SK-N-MC (cell line): ENCODE data around the gene SLC52A1.
"Not testable (repeated sequence)": the region's sequence is repeated elsewhere in the genome, so short reads cannot be mapped to it uniquely, and the experiment has no call there.

Experiments
- DNase-seq: peaks from one replicate; pipeline ENCODE4 v3.0.0-alpha.2; 2011; ENCODE audit warnings: low read depth, low spot score
- H3K27ac ChIP-seq: fragments of 200-600 bp; sonication (generic); 2 replicates; pipeline ENCODE4 v1.5.1; 2016; ENCODE audit warnings: mixed run types
- H3K36me3 ChIP-seq: fragments of 200-600 bp; sonication (generic); 2 replicates; pipeline ENCODE4 v1.6.1; 2017; ENCODE audit warnings: antibody characterized with exemption, low read length, mixed read lengths; ENCODE audit not compliant: insufficient read depth
- H3K4me3 ChIP-seq: fragments of 200-600 bp; sonication (generic); 2 replicates; pipeline ENCODE4 v1.5.1; 2016
- H3K9ac ChIP-seq: fragments of 200-600 bp; sonication (generic); 2 replicates; pipeline ENCODE4 v1.8.0; 2017; ENCODE audit warnings: mixed run types, mixed read lengths; ENCODE audit not compliant: insufficient read length
- H3K9me3 ChIP-seq: fragments of 200-600 bp; sonication (generic); 2 replicates; pipeline ENCODE4 v1.6.1; 2017; ENCODE audit warnings: low read depth, mild to moderate bottlenecking, antibody characterized with exemption, low read length, moderate library complexity, mixed read lengths
- EZH2 ChIP-seq: fragments of 200-600 bp; sonication (generic); IDR thresholded peaks from one replicate; pipeline ENCODE4 v1.6.1; 2017; ENCODE audit warnings: antibody characterized with exemption
- FOXP2 ChIP-seq: optimal IDR thresholded peaks from 2 replicates; pipeline ENCODE3; 2011; ENCODE audit warnings: mild to moderate bottlenecking, moderate library complexity; ENCODE audit not compliant: insufficient read depth; ENCODE audit errors: extremely low read length, control extremely low read depth
- POLR2AphosphoS5 ChIP-seq: IDR thresholded peaks from 2 replicates; pipeline ENCODE4 v1.6.1; 2012; ENCODE audit warnings: mild to moderate bottlenecking, low read depth, low read length, borderline replicate concordance

The SLC52A1 gene

DNA sequence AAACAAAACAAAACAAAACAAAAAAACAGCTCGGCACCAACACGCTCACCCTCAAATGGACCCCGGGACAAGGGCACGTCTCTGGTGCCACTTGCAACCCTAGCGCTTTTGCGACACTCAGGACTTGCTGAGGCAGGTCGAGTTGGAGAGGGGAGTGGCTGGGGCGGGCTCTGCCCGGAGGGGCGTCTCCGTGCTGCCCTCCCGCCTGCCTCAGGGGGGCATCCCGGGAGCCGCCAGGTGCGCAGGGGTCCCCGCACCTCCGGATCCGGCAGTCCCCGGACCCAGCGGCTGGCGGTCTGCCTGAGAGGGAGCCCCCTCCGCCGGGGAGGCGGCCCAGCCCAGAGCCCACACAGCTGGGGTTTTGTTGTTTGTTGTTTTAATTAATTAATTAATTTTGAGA is at the start of gene SLC52A1:
SLC52A1 (minus strand) TSS at position 112 of the 400 bp plus-strand sequence. CDS start 820 bp downstream, outside the sequence.
- Histone ChIP-seq H3K9me3 (no peaks in the 10 kb centered on the region), H3K36me3 (no peaks in the 10 kb centered on the region), H3K4me3 (no peak within 1 kb of the TSS), H3K9ac (no peak within 1 kb of the TSS), H3K27ac (no peak within 1 kb of the TSS)
- TF ChIP-seq EZH2: no peak
- no peak for TF ChIP-seq POLR2AphosphoS5
- TF ChIP-seq FOXP2: no peak
- DNase-seq: no peak

DNA sequence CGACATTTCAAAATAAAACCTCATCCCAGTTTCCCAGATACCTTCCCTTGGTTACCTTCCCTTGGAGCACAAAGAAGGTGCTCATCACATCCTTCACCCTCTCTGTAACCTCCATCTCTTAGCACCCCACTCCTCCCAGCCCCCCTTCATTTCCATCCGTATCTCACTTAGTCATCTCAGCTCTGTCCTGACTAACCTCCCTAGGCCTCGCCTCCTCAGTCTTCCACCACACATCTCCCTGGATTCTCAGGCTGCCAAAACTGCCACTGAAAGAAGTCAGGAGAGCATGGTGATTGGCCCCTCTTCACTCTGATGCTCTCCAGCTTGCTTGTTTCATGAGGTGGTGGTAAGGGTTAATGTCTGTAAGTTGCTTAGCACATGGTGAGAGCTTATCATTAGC is 45.4 kb upstream of the SLC52A1 start:
- no peak overlapping the region for H3K4me3 ChIP-seq
- no peaks in the 10 kb centered on the region for H3K9me3 ChIP-seq
- TF ChIP-seq EZH2 (no peak), POLR2AphosphoS5 (no peak), FOXP2 (no peak)
- H3K9ac ChIP-seq: no peak overlapping the region
- no peak for DNase-seq
- H3K36me3 ChIP-seq: no peaks in the 10 kb centered on the region; the same call in 1 of the 2 replicates
- H3K27ac ChIP-seq: no peak overlapping the region

DNA sequence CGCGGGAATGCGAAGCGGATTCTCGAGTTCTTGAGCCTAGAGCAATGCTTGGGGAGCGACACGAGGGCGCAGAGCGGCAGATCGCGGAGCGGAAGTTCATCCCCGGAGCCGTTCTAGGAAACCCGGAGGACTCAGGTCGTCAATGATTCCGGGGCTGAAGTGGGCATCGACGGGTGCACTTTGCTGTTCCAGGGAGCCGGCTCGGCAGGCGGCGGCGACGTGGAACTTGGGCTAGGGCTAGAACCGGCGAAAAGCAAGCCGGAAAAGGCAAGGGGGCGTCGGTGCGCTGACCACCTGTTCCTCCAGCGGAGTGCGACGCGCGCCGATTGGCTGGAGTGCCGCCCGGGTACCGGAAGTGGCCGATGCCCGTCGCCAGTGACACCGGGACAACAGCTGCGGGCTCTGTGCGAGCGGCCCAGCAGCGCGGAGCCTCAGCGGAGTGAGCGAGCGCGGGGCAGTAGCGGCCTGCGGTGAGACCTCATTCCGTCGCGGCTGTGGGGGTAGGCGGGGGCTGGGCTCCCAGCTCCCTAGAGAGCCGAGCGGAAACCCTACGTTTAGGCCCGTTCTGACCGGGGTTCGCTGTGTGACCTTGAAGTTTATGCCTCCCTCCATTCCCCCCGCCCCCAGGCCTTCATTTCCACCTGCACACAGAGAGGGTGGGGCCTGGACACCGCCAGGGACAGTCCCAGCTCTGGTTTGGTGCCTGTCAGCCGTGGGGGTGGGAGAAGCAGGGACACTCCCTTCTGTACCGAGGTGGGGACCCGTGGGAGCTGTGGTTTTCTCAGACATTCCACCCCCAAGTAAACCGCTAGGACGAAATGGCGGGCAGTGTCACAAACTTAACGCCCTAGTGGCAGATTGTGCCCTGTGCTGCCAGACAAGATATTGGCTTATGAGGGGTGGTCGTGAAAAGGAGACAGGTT is 43.1 kb upstream of the SLC52A1 start, which contains the start of gene ZFP3:
ZFP3 (plus strand) TSS at position 362 of the 923 bp plus-strand sequence. CDS start 13,038 bp downstream, outside the sequence.
- no peaks in the 10 kb centered on the region for H3K9me3 ChIP-seq
- DNase-seq: no peak
- H3K4me3 ChIP-seq: peak within 1 kb of the TSS; percentile 82
- no peaks in the 10 kb centered on the region; the same call in 1 of the 2 replicates for H3K36me3 ChIP-seq
- TF ChIP-seq FOXP2 (no peak), POLR2AphosphoS5 (no peak), EZH2 (no peak)
- H3K27ac ChIP-seq: peak within 1 kb of the TSS; percentile 31; the same call in 1 of the 2 replicates
- peak within 1 kb of the TSS; percentile 79 for H3K9ac ChIP-seq

DNA sequence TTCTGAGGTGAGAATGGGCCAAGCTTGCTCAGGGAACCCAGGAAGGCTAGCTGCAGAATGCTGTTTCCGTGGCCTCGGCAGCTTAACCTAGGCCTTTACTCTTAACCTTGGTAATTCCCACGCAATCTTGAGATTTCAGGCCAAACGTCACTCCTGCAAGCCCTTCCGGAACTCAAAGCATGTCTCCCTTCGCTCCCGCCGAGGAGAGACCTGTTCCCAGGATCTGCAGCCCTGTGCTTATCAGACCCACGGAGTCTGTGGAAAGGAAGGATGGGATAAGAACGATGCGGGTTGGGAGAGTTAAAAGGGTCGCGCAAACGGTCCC is 42.5 kb upstream of the SLC52A1 start:
- H3K4me3 ChIP-seq: peak overlapping the region; percentile 82
- TF ChIP-seq FOXP2: no peak
- H3K9ac ChIP-seq: peak overlapping the region; percentile 79
- no peaks in the 10 kb centered on the region for H3K9me3 ChIP-seq
- peak overlapping the region; percentile 31; the same call in 1 of the 2 replicates for H3K27ac ChIP-seq
- no peak for DNase-seq
- H3K36me3 ChIP-seq: no peaks in the 10 kb centered on the region; the same call in 1 of the 2 replicates

DNA sequence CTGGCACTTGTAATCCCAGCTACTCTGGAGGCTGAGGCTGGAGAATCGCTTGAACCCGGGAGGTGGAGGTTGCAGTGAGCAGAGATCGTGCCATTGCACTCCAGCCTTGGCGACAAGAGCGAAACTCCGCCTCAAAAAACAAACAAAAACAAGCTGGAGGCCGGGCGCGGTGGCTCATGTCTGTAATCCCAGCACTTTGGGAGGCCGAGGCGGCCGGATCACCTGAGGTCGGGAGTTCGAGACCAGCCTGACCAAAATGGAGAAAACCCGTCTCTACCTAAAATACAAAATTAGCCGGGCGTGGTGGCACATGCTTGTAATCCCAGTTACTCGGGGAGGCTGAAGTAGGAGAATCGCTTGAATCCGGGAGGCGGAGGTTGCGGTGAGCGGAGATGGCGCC is 42.0 kb upstream of the SLC52A1 start:
- H3K4me3 ChIP-seq: peak overlapping the region; percentile 82; the same call in 1 of the 2 replicates
- H3K27ac ChIP-seq, H3K9ac ChIP-seq, DNase-seq, H3K9me3 ChIP-seq, H3K36me3 ChIP-seq: not testable (repeated sequence)

DNA sequence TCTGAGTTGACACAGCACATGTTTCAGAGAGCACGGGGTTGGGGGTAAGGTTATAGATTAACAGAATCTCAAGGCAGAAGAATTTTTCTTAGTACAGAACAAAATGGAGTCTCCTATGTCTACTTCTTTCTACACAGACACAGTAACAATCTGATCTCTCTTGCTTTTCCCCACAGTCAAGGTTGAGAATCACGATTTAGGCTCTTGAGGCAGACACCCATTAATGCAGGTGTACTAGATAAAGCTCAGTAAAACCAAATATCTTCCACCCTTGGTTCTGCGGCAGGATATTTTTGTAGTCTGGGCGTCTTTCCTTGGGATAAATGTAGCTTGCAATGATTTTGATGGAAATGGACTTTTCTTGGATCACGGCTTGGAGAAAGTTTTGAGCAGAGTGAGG is 40.2 kb upstream of the SLC52A1 start:
- not testable (repeated sequence) for H3K9ac ChIP-seq, H3K4me3 ChIP-seq, H3K27ac ChIP-seq, DNase-seq, H3K36me3 ChIP-seq, H3K9me3 ChIP-seq

DNA sequence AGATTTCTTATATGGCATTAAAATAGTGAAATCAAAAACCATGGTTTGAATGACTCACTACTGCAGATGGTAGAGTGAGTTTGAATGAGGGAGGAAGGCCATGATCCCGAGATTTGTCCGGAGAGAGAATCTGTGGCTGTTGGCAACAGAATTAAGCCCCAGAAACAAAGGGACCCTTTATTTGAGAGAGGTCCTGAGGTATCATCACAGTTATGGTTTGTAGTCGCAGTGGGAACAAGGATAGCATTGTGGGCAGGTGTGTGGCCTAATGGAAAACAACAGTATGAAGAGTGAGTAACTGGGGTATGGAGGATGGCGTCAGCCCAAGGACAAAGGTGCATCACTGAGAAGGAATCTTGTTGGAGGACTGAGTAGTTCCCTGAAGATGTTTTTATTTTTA is 34.5 kb upstream of the SLC52A1 start:
- TF ChIP-seq POLR2AphosphoS5: no peak
- TF ChIP-seq EZH2: no peak
- no peak for TF ChIP-seq FOXP2
- H3K36me3 ChIP-seq: no peaks in the 10 kb centered on the region
- H3K4me3 ChIP-seq: no peak overlapping the region
- no peak overlapping the region for H3K9ac ChIP-seq
- no peak overlapping the region for H3K27ac ChIP-seq
- no peak for DNase-seq
- H3K9me3 ChIP-seq: no peaks in the 10 kb centered on the region

DNA sequence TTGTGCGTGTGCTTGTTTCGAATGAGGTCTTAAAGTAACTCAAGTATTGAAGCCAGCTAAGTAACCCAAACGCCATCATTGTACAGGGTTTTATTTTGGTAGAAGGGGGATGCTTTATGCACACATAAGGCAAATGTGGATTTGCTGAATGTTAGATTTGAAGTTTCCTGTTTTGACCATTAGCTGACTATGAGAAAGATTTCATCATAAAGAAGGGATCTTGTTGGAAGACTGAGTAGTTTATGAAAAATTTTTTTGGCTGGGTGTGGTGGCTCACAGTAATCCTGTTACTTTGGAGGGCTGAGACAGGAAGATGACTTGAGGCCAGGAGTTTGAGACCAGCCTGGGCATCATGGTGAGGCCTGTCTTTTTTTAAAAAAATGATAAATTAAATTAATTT is 33.0 kb upstream of the SLC52A1 start:
- DNase-seq: no peak
- no peak overlapping the region for H3K9ac ChIP-seq
- TF ChIP-seq EZH2 (no peak), POLR2AphosphoS5 (no peak)
- H3K9me3 ChIP-seq: no peaks in the 10 kb centered on the region
- H3K36me3 ChIP-seq: no peaks in the 10 kb centered on the region
- no peak overlapping the region for H3K4me3 ChIP-seq
- no peak overlapping the region for H3K27ac ChIP-seq

DNA sequence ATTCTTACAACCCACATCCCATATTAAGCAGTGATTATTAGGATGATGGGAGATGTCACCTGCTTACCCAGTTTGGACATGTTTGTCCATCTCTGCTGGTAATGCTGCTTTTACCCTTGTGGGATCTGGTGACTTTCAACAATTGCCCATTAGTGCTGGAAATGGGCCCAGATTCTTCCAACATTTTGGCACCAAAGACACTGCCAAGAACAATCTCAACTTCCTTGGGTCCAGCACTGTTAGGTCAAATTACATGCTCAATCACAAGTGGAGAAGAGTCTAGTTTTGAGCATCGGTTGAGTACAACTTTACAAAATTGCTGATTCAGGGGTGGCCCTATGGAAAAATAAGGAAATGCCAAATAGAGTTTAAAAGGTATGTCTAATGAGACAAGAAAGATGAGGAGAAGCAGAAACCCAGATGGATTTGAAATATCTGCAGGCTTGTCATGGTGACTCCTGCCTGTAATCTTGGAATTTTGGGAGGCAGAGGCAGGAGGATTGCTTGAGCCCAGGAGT is 30.1 kb upstream of the SLC52A1 start:
- no peak overlapping the region for H3K27ac ChIP-seq
- no peak for DNase-seq
- H3K4me3 ChIP-seq: no peak overlapping the region
- no peak overlapping the region for H3K9ac ChIP-seq
- H3K9me3 ChIP-seq: no peaks in the 10 kb centered on the region
- no peaks in the 10 kb centered on the region for H3K36me3 ChIP-seq
- no peak for TF ChIP-seq EZH2
- no peak for TF ChIP-seq FOXP2
- TF ChIP-seq POLR2AphosphoS5: no peak
